HepG2 (cell line): ENCODE data around the gene MAN1A1.

Experiments
- CTCF ChIP-seq: sonication (generic); formaldehyde crosslinking; IDR thresholded peaks from 2 replicates; pipeline ENCODE4 v1.5.0; 2020; ENCODE audit warnings: mild to moderate bottlenecking, missing genetic modification reagents, moderate library complexity
- HIVEP1 ChIP-seq: sonication (generic); formaldehyde crosslinking; IDR thresholded peaks from 2 replicates; pipeline ENCODE4 v1.4.0; 2020; ENCODE audit warnings: mild to moderate bottlenecking, missing genetic modification reagents
- NFYB ChIP-seq: sonication (generic); formaldehyde crosslinking; IDR thresholded peaks from 2 replicates; pipeline ENCODE4 v1.4.0; 2020; ENCODE audit warnings: missing genetic modification reagents
- POLR2AphosphoS2 ChIP-seq: IDR thresholded peaks from 2 replicates; pipeline ENCODE4 v1.6.1; 2011; ENCODE audit warnings: low read depth, low read length, improper control_type of control experiment
- TAF1 ChIP-seq: sonication (generic); formaldehyde crosslinking; IDR thresholded peaks from 2 replicates; pipeline ENCODE4 v1.4.0; 2020; ENCODE audit warnings: missing genetic modification reagents
- TRIM24 ChIP-seq: sonication (generic); formaldehyde crosslinking; IDR thresholded peaks from 2 replicates; pipeline ENCODE4 v1.8.0; 2022; ENCODE audit warnings: mild to moderate bottlenecking, missing genetic modification reagents
- ZNF263 ChIP-seq: sonication (generic); formaldehyde crosslinking; IDR thresholded peaks from 2 replicates; pipeline ENCODE4 v1.4.0; 2020; ENCODE audit warnings: missing genetic modification reagents
- ZNF383 ChIP-seq: sonication (generic); formaldehyde crosslinking; IDR thresholded peaks from 2 replicates; pipeline ENCODE4 v1.4.0; 2020; ENCODE audit warnings: missing genetic modification reagents, mild to moderate bottlenecking, borderline replicate concordance
- ZNF784 ChIP-seq: sonication (generic); formaldehyde crosslinking; IDR thresholded peaks from 2 replicates; pipeline ENCODE4 v1.5.1; 2020; ENCODE audit warnings: missing genetic modification reagents, mild to moderate bottlenecking, borderline replicate concordance

GRCh38 chr6:119215309-119215708, 134.3 kb downstream of the MAN1A1 start:
- TF ChIP-seq TAF1 (CRISPR knock-in tag): no peak
- no peak for TF ChIP-seq CTCF (CRISPR knock-in tag)
- no peak for TF ChIP-seq ZNF263 (CRISPR knock-in tag)
- TF ChIP-seq ZNF784 (CRISPR knock-in tag): no peak
- TF ChIP-seq ZNF383 (CRISPR knock-in tag): no peak
- TF ChIP-seq POLR2AphosphoS2: no peak
- no peak for TF ChIP-seq TRIM24 (CRISPR knock-in tag)
- no peak for TF ChIP-seq HIVEP1 (CRISPR knock-in tag)
- no peak for TF ChIP-seq NFYB (CRISPR knock-in tag)
